ENCODE measurements around the gene COMP. TPM values are rescaled to one million over a fixed set of nuclear protein-coding genes. Genes with fewer than 3 reads are reported as not detected.

COMP gene
- polyA plus RNA-seq, 1 donor (not counting 4 experiments of a cell fraction or from before 2014, with no cell fraction given), result not detected

DNA sequence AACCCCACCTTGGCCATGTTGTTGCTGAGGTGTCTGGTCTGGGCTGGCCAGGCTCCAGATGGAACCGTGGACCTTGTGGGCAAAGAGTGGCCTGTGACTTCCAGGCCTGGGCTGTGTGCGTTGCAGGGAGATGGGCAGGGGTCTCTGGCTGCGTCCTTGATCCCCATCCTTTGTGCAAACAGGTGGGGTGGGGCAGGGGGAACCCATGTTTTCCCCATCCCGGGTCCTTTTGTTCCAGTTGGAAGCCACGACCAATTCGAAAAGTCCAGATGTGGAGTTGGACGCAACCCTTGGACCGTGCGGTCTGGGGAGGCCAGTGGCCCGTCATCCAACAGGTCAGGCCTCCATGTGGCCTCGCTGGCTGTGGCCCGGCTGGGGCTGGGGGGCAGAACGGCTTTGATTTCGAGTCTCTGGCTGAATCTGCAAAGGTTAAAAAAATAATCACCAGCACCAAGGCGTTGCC is 13.1 kb upstream of the COMP start:
- H3K36me3 ChIP-seq (ENCODE audit: control insufficient read depth in 2 of 2, extremely low read depth in 1 of 2, insufficient read depth in 2 of 2, low read length in 2 of 2), result no peaks in the 10 kb centered on the region
- no peak overlapping the region for H3K4me3 ChIP-seq (ENCODE audit: control insufficient read depth in 2 of 3, extremely low read depth in 1 of 3, insufficient read depth in 2 of 3, low read depth in 1 of 3, low read length in 3 of 3)
- TF ChIP-seq EZH2 (IDR thresholded peaks at IDR 0.05; ENCODE audit: low read length), result no peak
- TF ChIP-seq, protein P1, sequence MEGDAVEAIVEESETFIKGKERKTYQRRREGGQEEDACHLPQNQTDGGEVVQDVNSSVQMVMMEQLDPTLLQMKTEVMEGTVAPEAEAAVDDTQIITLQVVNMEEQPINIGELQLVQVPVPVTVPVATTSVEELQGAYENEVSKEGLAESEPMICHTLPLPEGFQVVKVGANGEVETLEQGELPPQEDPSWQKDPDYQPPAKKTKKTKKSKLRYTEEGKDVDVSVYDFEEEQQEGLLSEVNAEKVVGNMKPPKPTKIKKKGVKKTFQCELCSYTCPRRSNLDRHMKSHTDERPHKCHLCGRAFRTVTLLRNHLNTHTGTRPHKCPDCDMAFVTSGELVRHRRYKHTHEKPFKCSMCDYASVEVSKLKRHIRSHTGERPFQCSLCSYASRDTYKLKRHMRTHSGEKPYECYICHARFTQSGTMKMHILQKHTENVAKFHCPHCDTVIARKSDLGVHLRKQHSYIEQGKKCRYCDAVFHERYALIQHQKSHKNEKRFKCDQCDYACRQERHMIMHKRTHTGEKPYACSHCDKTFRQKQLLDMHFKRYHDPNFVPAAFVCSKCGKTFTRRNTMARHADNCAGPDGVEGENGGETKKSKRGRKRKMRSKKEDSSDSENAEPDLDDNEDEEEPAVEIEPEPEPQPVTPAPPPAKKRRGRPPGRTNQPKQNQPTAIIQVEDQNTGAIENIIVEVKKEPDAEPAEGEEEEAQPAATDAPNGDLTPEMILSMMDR (optimal IDR thresholded peaks at IDR 0.05 in 1 of 3, IDR thresholded peaks at IDR 0.05 in 1 of 3, conservative IDR thresholded peaks at IDR 0.05 in 1 of 3; ENCODE audit: extremely low read depth in 1 of 3, insufficient read depth in 2 of 3, low read length in 3 of 3), result no peak
- DNase-seq (ENCODE audit: low read depth, low spot score) (no peak), FAIRE-seq (no peak)
- H3K4me1 ChIP-seq (ENCODE audit: control insufficient read depth, extremely low read depth, insufficient read depth, low read length), result no peaks in the 10 kb centered on the region
- no peak overlapping the region for H3K27ac ChIP-seq (ENCODE audit: control insufficient read depth, insufficient read depth, low read length)
- no peaks in the 10 kb centered on the region for H3K9me1 ChIP-seq (ENCODE audit: control insufficient read depth, extremely low read depth, insufficient read depth, low read length)
- H3K79me2 ChIP-seq (ENCODE audit: control insufficient read depth, insufficient read depth, low read length), result no peaks in the 10 kb centered on the region
- no peaks in the 10 kb centered on the region for H4K20me1 ChIP-seq (ENCODE audit: control insufficient read depth, extremely low read depth, insufficient read depth, low read length)
- peaks cover 14% of the 10 kb centered on the region for H3K27me3 ChIP-seq (ENCODE audit: control insufficient read depth, extremely low read depth, insufficient read depth, low read length)
- no peak overlapping the region for H3K4me2 ChIP-seq (ENCODE audit: control insufficient read depth, extremely low read depth, insufficient read depth, low read depth, low read length)
- H3K9me3 ChIP-seq (ENCODE audit: control insufficient read depth, low read depth, low read length), result no peaks in the 10 kb centered on the region
- H2AFZ ChIP-seq (ENCODE audit: control insufficient read depth, low read length), result no peak overlapping the region
- dilution Hi-C loops (cut with MboI; ENCODE audit: extremely low pct_ligation_motif_present, low sequenced_read_pairs), result no loop called here
- no peak overlapping the region for H3K9ac ChIP-seq (ENCODE audit: control insufficient read depth, extremely low read depth, insufficient read depth, low read length)

DNA sequence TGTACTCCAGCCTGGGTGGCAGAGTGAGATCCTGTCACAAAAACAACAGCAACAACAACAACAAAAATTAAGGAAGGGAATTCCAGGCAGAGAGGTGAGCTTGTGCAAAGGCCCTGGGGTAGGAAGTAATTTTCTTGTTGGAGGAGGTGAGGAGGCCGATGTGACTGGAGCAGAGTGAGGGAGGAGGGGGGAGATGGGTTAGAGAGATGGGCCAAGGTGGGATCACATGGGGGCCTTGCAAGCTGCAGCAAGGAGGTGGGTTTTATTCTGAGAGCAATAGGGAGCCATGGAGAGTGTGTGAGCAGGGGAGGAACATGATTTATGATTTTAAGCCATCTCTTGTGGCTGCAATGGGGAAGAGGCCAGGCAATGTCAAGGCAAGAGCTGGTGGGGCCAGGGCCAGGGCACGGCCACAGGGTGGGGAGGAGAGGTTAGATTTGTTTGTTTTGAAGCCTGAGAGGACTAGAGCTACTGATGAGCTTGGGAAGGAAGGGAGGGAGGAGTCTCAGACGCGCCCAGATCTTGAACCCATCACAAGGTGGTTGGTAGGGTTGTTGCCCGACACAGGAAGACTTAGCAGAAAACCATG is 12.5 kb upstream of the COMP start:
- no peaks in the 10 kb centered on the region for H3K4me1 ChIP-seq (ENCODE audit: control insufficient read depth, extremely low read depth, insufficient read depth, low read length)
- FAIRE-seq (no peak), DNase-seq (ENCODE audit: low read depth, low spot score) (no peak)
- no peak overlapping the region for H3K4me3 ChIP-seq (ENCODE audit: control insufficient read depth in 2 of 3, extremely low read depth in 1 of 3, insufficient read depth in 2 of 3, low read depth in 1 of 3, low read length in 3 of 3)
- H3K79me2 ChIP-seq (ENCODE audit: control insufficient read depth, insufficient read depth, low read length), result no peaks in the 10 kb centered on the region
- dilution Hi-C loops (cut with MboI; ENCODE audit: extremely low pct_ligation_motif_present, low sequenced_read_pairs), result no loop called here
- TF ChIP-seq EZH2 (IDR thresholded peaks at IDR 0.05; ENCODE audit: low read length), result no peak
- TF ChIP-seq, protein P1 (optimal IDR thresholded peaks at IDR 0.05 in 1 of 3, IDR thresholded peaks at IDR 0.05 in 1 of 3, conservative IDR thresholded peaks at IDR 0.05 in 1 of 3; ENCODE audit: extremely low read depth in 1 of 3, insufficient read depth in 2 of 3, low read length in 3 of 3), result no peak
- H4K20me1 ChIP-seq (ENCODE audit: control insufficient read depth, extremely low read depth, insufficient read depth, low read length), result no peaks in the 10 kb centered on the region
- no peaks in the 10 kb centered on the region for H3K9me1 ChIP-seq (ENCODE audit: control insufficient read depth, extremely low read depth, insufficient read depth, low read length)
- H3K27ac ChIP-seq (ENCODE audit: control insufficient read depth, insufficient read depth, low read length), result no peak overlapping the region
- H3K27me3 ChIP-seq (ENCODE audit: control insufficient read depth, extremely low read depth, insufficient read depth, low read length), result peaks cover 19% of the 10 kb centered on the region
- H2AFZ ChIP-seq (ENCODE audit: control insufficient read depth, low read length), result no peak overlapping the region
- H3K4me2 ChIP-seq (ENCODE audit: control insufficient read depth, extremely low read depth, insufficient read depth, low read depth, low read length), result no peak overlapping the region
- no peaks in the 10 kb centered on the region for H3K36me3 ChIP-seq (ENCODE audit: control insufficient read depth in 2 of 2, extremely low read depth in 1 of 2, insufficient read depth in 2 of 2, low read length in 2 of 2)
- no peak overlapping the region for H3K9ac ChIP-seq (ENCODE audit: control insufficient read depth, extremely low read depth, insufficient read depth, low read length)
- H3K9me3 ChIP-seq (ENCODE audit: control insufficient read depth, low read depth, low read length), result no peaks in the 10 kb centered on the region
